Neural cell (in vitro differentiated cells): ENCODE data around the gene ZNF638. TPM values are rescaled to one million over a fixed set of nuclear protein-coding genes. Genes with fewer than 3 reads are reported as not detected.

Experiments
- H2AFZ ChIP-seq: fragments of 200-600, 300-800 bp; sonication (generic), shearing (Covaris generic); 2 replicates; pipeline ENCODE4 v1.6.0; 2014; ENCODE audit warnings: low read depth, mild to moderate bottlenecking, antibody characterized with exemption, low read length, moderate library complexity
- H3F3A ChIP-seq: fragments of 200-600 bp; shearing (Covaris generic); 2 replicates; pipeline ENCODE4 v1.6.1; 2016; ENCODE audit warnings: mild to moderate bottlenecking, moderate library complexity, mixed read lengths, antibody characterized with exemption, low read length; ENCODE audit not compliant: insufficient read depth, poor library complexity, severe bottlenecking
- H3K27ac ChIP-seq: fragments of 200-600, 300-800 bp; sonication (generic), shearing (Covaris generic); 2 replicates; pipeline ENCODE4 v1.5.1; 2014; ENCODE audit warnings: mild to moderate bottlenecking, low read length, moderate library complexity
- H3K27me3 ChIP-seq: fragments of 300-800, 200-600 bp; sonication (generic), shearing (Covaris generic); 2 replicates; pipeline ENCODE4 v1.6.0; 2014; ENCODE audit warnings: mild to moderate bottlenecking, low read depth, low read length, moderate library complexity; ENCODE audit not compliant: insufficient read depth
- H3K36me3 ChIP-seq: fragments of 300-800, 200-600 bp; sonication (generic), shearing (Covaris generic); 2 replicates; pipeline ENCODE4 v1.5.1; 2014; ENCODE audit warnings: mild to moderate bottlenecking, antibody characterized with exemption, low read length, moderate library complexity; ENCODE audit not compliant: insufficient read depth
- H3K4me2 ChIP-seq: fragments of 300-800, 200-600 bp; sonication (generic), shearing (Covaris generic); 2 replicates; pipeline ENCODE4 v1.6.0; 2014; ENCODE audit warnings: mild to moderate bottlenecking, low read length
- H3K4me3 ChIP-seq: fragments of 300-800, 200-600 bp; sonication (generic), shearing (Covaris generic); 2 replicates; pipeline ENCODE4 v1.5.1; 2014; ENCODE audit warnings: mild to moderate bottlenecking, low read length, moderate library complexity
- H3K79me2 ChIP-seq: fragments of 200-600 bp; shearing (Covaris generic); replicated peaks from 2 replicates; pipeline ENCODE4 v1.6.0; 2014; ENCODE audit warnings: mild to moderate bottlenecking, low read length, moderate library complexity; ENCODE audit not compliant: insufficient read depth
- H3K9ac ChIP-seq: fragments of 300-800, 200-600 bp; sonication (generic), shearing (Covaris generic); 2 replicates; pipeline ENCODE4 v1.6.1; 2016; ENCODE audit warnings: mild to moderate bottlenecking, low read length, mixed read lengths
- H3K9me2 ChIP-seq: fragments of 200-600 bp; shearing (Covaris generic); 2 replicates; pipeline ENCODE4 v1.6.1; 2016; ENCODE audit warnings: mild to moderate bottlenecking, low read length, mixed read lengths; ENCODE audit not compliant: insufficient read depth
- H3K9me3 ChIP-seq: fragments of 200-600, 300-800 bp; sonication (generic), shearing (Covaris generic); 2 replicates; pipeline ENCODE4 v1.6.1; 2016; ENCODE audit warnings: mild to moderate bottlenecking, mixed run types, low read length, moderate library complexity, mixed read lengths
- H4K20me1 ChIP-seq: fragments of 200-600 bp; shearing (Covaris generic); 2 replicates; pipeline ENCODE4 v1.6.1; 2016; ENCODE audit warnings: mild to moderate bottlenecking, mixed run types; ENCODE audit not compliant: insufficient read depth
- CTCF ChIP-seq: fragments of 450-650 bp; IDR thresholded peaks from 2 replicates; pipeline ENCODE4 v1.5.1; 2014; ENCODE audit warnings: antibody characterized with exemption, mild to moderate bottlenecking, moderate library complexity; ENCODE audit not compliant: poor library complexity, severe bottlenecking
- EP300 ChIP-seq: fragments of 450-650 bp; conservative IDR thresholded peaks from 2 replicates; pipeline ENCODE4 v1.6.1; 2014; ENCODE audit warnings: antibody characterized with exemption, mild to moderate bottlenecking, moderate library complexity; ENCODE audit not compliant: poor library complexity, severe bottlenecking
- EZH2 ChIP-seq: fragments of 200-600, 300-800 bp; shearing (Covaris generic), sonication (generic); IDR thresholded peaks from 2 replicates; pipeline ENCODE4 v1.6.1; 2014; ENCODE audit warnings: antibody characterized with exemption, low read length, borderline replicate concordance, mild to moderate bottlenecking; ENCODE audit not compliant: insufficient read depth, poor library complexity, severe bottlenecking
- MXI1 ChIP-seq: fragments of 450-650 bp; conservative IDR thresholded peaks from 2 replicates; pipeline ENCODE4 v1.6.1; 2014; ENCODE audit warnings: antibody characterized with exemption, mild to moderate bottlenecking; ENCODE audit not compliant: poor library complexity, severe bottlenecking
- POLR2AphosphoS5 ChIP-seq: IDR thresholded peaks from 2 replicates; pipeline ENCODE4 v1.6.1; 2012
- RAD21 ChIP-seq: fragments of 450-650 bp; conservative IDR thresholded peaks from 2 replicates; pipeline ENCODE4 v1.6.1; 2014; ENCODE audit warnings: antibody characterized with exemption, mild to moderate bottlenecking, moderate library complexity
- REST ChIP-seq: IDR thresholded peaks from 2 replicates; pipeline ENCODE4 v1.6.1; 2012; ENCODE audit warnings: borderline replicate concordance
- SMC3 ChIP-seq: fragments of 450-650 bp; conservative IDR thresholded peaks from 2 replicates; pipeline ENCODE4 v1.6.1; 2014; ENCODE audit warnings: antibody characterized with exemption, mild to moderate bottlenecking, moderate library complexity; ENCODE audit not compliant: poor library complexity
- TAF1 ChIP-seq: IDR thresholded peaks from 2 replicates; pipeline ENCODE4 v1.6.1; 2012; ENCODE audit warnings: low read depth
- polyA plus RNA-seq: library from polyadenylated mRNA; depleted of rRNA; stranded (reverse); fragments of >200 nt; gene quantifications from 2 replicates; pipeline ENCODE4 v1.2.3, GENCODE V29; 2014

ZNF638 gene
- polyA plus RNA-seq, 1 donor from 2014 or later: 308 TPM

GRCh38 chr2:71464389-71464788 is 132.8 kb downstream of the ZNF638 start:
- Histone ChIP-seq H3K27ac (no peak overlapping the region), H3K4me3 (no peak overlapping the region), H3K79me2 (no peaks in the 10 kb centered on the region), H3K4me2 (no peak overlapping the region), H3K9me2 (no peaks in the 10 kb centered on the region), H3K9me3 (no peaks in the 10 kb centered on the region), H3K27me3 (peaks cover 62% of the 10 kb centered on the region), H3K36me3 (no peaks in the 10 kb centered on the region), H3F3A (no peaks in the 10 kb centered on the region), H4K20me1 (no peaks in the 10 kb centered on the region), H2AFZ (no peak overlapping the region), H3K9ac (no peak overlapping the region)
- TF ChIP-seq REST (no peak), MXI1 (no peak), SMC3 (no peak), EZH2 (no peak), TAF1 (no peak), RAD21 (no peak), CTCF (no peak), EP300 (no peak), POLR2AphosphoS5 (no peak)

- Histone ChIP-seq H3K27me3 (peaks cover 66% of the 10 kb centered on the region), H3K4me3 (no peak overlapping the region), H3K9ac (no peak overlapping the region), H3K27ac (no peak overlapping the region), H3K4me2 (no peak overlapping the region), H3F3A (no peaks in the 10 kb centered on the region), H4K20me1 (no peaks in the 10 kb centered on the region), H3K36me3 (no peaks in the 10 kb centered on the region), H3K9me3 (no peaks in the 10 kb centered on the region), H3K9me2 (no peaks in the 10 kb centered on the region), H2AFZ (no peak overlapping the region), H3K79me2 (no peaks in the 10 kb centered on the region)
- no peak for TF ChIP-seq MXI1
- no peak for TF ChIP-seq RAD21
- TF ChIP-seq REST: no peak
- no peak for TF ChIP-seq SMC3
- no peak for TF ChIP-seq EP300
- no peak for TF ChIP-seq CTCF
- no peak for TF ChIP-seq TAF1
- no peak for TF ChIP-seq POLR2AphosphoS5
- no peak for TF ChIP-seq EZH2
These were observed 133.8 kb downstream of the ZNF638 start for GRCh38 chr2:71465356-71465755.
